Kasumi-1 (cell line): Measurements from ENCODE around the gene RBMY1A1.
"Not testable (repeated sequence)": the region's sequence is repeated elsewhere in the genome, so short reads cannot be mapped to it uniquely, and the experiment has no call there.

Experiments
- DNase-seq, 2 experiments: peaks; one replicate each; lab custom pipeline; 2025; lab: John Stamatoyannopoulos, UW

The RBMY1A1 gene

DNA sequence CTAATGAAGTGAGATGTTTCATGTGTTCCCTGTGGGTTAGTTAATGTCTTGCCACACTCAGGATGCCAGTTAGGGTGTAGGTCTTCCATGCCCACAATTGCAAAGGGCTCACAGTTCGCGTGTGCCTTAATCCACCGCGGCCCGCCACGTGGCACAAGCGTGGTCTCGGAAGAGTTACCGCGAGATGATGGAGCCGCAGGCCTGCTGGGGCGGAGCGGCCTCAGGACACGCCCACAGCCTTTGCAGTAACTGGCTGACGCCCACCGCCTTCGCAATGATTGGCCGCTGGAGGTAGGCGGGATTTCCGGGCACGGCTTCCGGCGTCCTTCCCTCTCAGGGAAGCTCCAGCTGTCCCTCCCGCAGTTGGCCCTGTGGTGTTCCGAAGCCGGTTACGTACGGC, at the start of gene RBMY1A1:
RBMY1A1 (plus strand) TSS at position 301 of the 400 bp plus-strand sequence. CDS start 2,013 bp downstream, outside the sequence.
- not testable (repeated sequence) for DNase-seq

DNA sequence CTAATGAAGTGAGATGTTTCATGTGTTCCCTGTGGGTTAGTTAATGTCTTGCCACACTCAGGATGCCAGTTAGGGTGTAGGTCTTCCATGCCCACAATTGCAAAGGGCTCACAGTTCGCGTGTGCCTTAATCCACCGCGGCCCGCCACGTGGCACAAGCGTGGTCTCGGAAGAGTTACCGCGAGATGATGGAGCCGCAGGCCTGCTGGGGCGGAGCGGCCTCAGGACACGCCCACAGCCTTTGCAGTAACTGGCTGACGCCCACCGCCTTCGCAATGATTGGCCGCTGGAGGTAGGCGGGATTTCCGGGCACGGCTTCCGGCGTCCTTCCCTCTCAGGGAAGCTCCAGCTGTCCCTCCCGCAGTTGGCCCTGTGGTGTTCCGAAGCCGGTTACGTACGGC, 23.6 kb upstream of the RBMY1A1 start, which contains the start of gene RBMY1B:
RBMY1B (plus strand) TSS at position 301 of the 400 bp plus-strand sequence. CDS start 2,013 bp downstream, outside the sequence.
- not testable (repeated sequence) for DNase-seq

DNA sequence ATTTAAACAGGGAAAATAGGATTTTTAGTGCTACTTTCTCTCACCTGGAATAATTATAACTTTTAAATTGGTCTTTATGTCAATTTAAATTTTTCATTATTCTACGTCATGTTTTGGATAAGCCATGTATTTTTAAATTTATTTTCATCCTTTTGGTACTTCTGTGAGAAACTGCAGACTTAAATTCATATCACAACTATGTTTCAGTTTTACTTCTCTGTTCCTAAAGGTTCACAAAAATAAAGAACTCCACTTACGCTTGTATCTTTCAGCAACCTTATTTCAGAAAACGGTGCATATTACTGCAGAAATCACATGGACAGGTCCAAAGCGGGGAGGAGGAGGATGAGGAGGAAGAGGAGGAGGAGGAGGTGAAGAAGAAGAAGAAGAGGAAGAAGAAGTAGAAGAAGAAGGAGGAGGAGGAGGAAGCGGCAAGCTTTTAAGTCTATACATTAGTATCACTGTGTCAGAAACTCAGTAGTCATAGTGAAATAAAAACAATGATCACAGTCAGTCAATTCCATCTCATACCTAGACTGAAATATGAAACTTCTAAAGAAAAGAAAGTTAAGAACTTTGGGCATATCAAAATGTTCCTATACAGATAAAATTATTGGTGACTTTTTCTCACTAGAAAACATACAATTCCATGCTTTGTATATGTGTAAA, 24.8 kb downstream of the RBMY1A1 start:
- DNase-seq = not testable (repeated sequence)

DNA sequence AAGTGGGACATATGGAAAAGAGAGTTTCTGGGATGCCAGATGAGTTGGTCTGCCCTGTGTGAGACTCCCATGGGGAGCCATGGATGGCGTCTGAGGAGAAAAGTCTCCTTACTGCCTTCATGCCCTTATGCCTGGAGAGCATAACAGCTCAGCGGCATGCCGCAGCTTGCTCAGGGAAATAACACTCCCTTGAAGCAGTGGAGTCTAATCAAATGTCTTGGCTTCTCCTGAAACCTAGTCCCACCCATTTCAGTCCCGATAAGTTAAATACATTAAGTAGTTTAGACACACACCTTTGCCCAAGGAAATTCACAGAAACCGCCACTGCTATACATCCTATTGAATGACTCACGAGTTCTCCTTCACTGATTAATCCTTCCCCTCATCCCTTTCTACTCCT, 50.8 kb downstream of the RBMY1A1 start:
- no peak for DNase-seq

DNA sequence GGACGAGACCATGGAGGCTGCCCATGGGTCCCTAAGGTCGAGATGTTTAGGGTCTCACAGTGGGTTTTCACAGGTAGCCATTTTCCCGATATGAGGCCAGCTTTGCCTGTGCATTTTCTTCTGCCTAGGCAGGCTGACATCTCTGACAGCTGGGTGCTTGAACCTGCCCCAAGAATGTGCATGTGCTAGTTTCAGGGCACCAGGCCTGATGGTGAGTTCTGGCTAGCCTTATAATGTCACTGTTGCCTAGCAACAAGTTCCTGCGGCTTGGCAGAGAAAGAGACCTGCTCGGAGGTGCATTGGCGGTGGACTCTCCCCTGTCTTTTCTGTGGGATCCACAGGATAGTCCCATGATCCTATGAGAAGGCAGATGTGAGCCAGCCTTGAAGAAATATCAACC, 51.8 kb downstream of the RBMY1A1 start:
- DNase-seq = not testable (repeated sequence)

DNA sequence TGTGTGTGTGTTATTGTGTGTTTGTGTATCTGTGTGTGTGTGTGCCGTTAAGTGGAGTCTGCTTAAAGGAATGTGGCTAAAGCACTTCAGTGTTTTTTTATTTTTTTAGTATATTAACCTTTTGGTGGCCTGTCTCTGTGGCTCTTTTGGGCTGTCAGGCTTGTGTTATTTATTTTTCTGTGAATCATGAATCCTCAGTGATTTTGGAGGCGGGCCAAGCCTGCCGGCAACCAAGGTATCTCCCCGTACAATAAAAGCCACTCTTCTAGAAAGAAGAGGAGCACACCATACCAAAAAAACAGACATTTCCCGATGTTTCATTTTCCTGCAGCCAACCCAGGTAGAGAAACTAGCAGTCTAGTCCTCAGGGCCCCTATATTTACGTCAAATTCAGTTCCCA, 57.4 kb downstream of the RBMY1A1 start:
- DNase-seq = no peak

DNA sequence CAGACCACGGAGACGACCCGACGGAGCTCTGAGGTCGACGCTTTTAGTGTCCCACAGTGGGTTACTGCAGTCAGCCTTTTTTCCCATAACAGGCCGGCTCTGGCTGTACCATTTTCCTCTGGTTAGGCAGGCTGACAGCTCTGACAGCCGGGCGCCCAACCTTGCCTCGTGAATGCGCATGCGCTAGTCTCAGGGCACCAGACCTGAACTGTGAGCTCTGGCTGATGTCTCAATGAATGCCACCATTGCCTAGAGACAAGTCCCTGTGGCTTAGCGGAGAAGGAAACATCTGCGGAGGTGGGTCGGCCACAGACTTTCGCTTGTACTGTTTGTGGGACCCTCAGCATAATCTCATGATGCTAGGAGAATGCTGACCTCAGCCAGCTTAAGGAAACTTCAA, 61.6 kb downstream of the RBMY1A1 start:
- not testable (repeated sequence) for DNase-seq
